GM12878 (cell line): ENCODE data around the gene EYS. TPM values are rescaled to one million over a fixed set of nuclear protein-coding genes. Genes with fewer than 3 reads are reported as not detected.
A peak's percentile ranks its signal among the peaks of the same experiment; 100 is the strongest.

Experiments
- ATAC-seq: fragments of 200-7000 bp; cut with Tn5 transposase; 3 replicates; pipeline ENCODE4 v1.9.1; 2020; ENCODE audit warnings: mild to moderate bottlenecking, moderate library complexity
- BruUV-seq: library from RNA; stranded (reverse); fragments of 400-500 nt; replicated peaks from 2 replicates; lab custom pipeline; 2021; lab: Mats Ljungman, UMichigan
- CTCF ChIA-PET: fragments of 300-600 bp; sonication (Branson Sonifier 250); formaldehyde crosslinking; extraction: SDS; loops from one replicate; lab custom pipeline; 2021; ENCODE audit warnings: inconsistent platforms; lab: Yijun Ruan, JAX
- POLR2A ChIA-PET: fragments of 350-600 bp; formaldehyde crosslinking; extraction: SDS; loops from one replicate; lab custom pipeline; 2021; ENCODE audit warnings: inconsistent platforms; lab: Charles Lee
- RAD21 ChIA-PET: fragments of 300-600 bp; sonication (Branson Sonifier 250); formaldehyde crosslinking; loops from one replicate; lab custom pipeline; 2023; ENCODE audit warnings: antibody characterized with exemption; ENCODE audit not compliant: unreplicated experiment; lab: Charles Lee
- SMC1A ChIA-PET: fragments of 300-600 bp; sonication (Branson Sonifier 250); formaldehyde crosslinking; loops from one replicate; lab custom pipeline; 2023; ENCODE audit not compliant: unreplicated experiment, uncharacterized antibody; lab: Charles Lee
- DNase-seq: peaks from one replicate; pipeline ENCODE4 v3.0.0-alpha.2; 2011; ENCODE audit warnings: low read depth, low spot score
- FAIRE-seq: peaks from 3 replicates; lab custom pipeline; 2011; peaks lifted over from hg19 to GRCh38; lab: Jason Lieb, UNC
- H2AFZ ChIP-seq: 2 replicates; pipeline ENCODE4 v1.6.0; 2011; ENCODE audit warnings: low read depth, low read length, control low read depth; ENCODE audit not compliant: control insufficient read depth
- H3K27ac ChIP-seq: 2 replicates; pipeline ENCODE4 v1.5.1; 2011; ENCODE audit warnings: control low read depth; ENCODE audit not compliant: control insufficient read depth, insufficient read depth
- H3K27me3 ChIP-seq, 2 experiments: replicated peaks in 1 of 2; 2 replicates each; pipeline versions ENCODE4 v1.6.0 to v1.6.1; 2011; ENCODE audit warnings: low read length in 1 of 2; ENCODE audit not compliant: control insufficient read depth in 2 of 2, insufficient read depth in 2 of 2
- H3K36me3 ChIP-seq, 2 experiments: 2 replicates each; pipeline ENCODE4 v1.5.1; 2011; ENCODE audit warnings: low read length in 1 of 2; ENCODE audit not compliant: control insufficient read depth in 2 of 2, insufficient read depth in 2 of 2
- H3K4me1 ChIP-seq: 2 replicates; pipeline ENCODE4 v1.6.1; 2011; ENCODE audit warnings: mild to moderate bottlenecking, low read length, moderate library complexity, mixed read lengths; ENCODE audit not compliant: control insufficient read depth, insufficient read depth
- H3K4me2 ChIP-seq: 2 replicates; pipeline ENCODE4 v1.6.0; 2011; ENCODE audit warnings: control low read depth; ENCODE audit not compliant: control insufficient read depth, insufficient read depth
- H3K4me3 ChIP-seq: fragments of 200-600 bp; sonication (generic); 2 replicates; pipeline ENCODE4 v1.5.1; 2016
- H3K79me2 ChIP-seq: 2 replicates; pipeline ENCODE4 v1.6.0; 2011; ENCODE audit warnings: low read length; ENCODE audit not compliant: control insufficient read depth, insufficient read depth
- H3K9ac ChIP-seq: 2 replicates; pipeline ENCODE4 v1.8.0; 2011; ENCODE audit warnings: low read length, control low read depth, mixed read lengths; ENCODE audit not compliant: control insufficient read depth, insufficient read depth
- H3K9me3 ChIP-seq: replicated peaks from 3 replicates; pipeline ENCODE4 v1.5.1; 2011; ENCODE audit warnings: mild to moderate bottlenecking, low read length; ENCODE audit not compliant: control insufficient read depth, insufficient read depth
- H4K20me1 ChIP-seq: 2 replicates; pipeline ENCODE4 v1.6.0; 2011; ENCODE audit not compliant: control insufficient read depth, insufficient read depth
- CBX3 ChIP-seq: fragments of 200-600 bp; sonication (generic); IDR thresholded peaks from 2 replicates; pipeline ENCODE4 v1.6.1; 2016; ENCODE audit warnings: low read depth, borderline replicate concordance
- EZH2 ChIP-seq: IDR thresholded peaks from 2 replicates; pipeline ENCODE4 v1.6.1; 2012; ENCODE audit warnings: low read depth, mild to moderate bottlenecking, control low read depth, inconsistent platforms, low read length, borderline replicate concordance; ENCODE audit not compliant: control insufficient read depth
- GABPA ChIP-seq: IDR thresholded peaks from 2 replicates; pipeline ENCODE4 v1.6.1; 2014; ENCODE audit warnings: antibody characterized with exemption, low read depth, mild to moderate bottlenecking, inconsistent platforms
- POLR2A ChIP-seq: IDR thresholded peaks from 2 replicates; pipeline ENCODE4 v1.6.1; 2011; ENCODE audit warnings: low read depth, mild to moderate bottlenecking, low read length
- PRDM15 ChIP-seq: fragments of 450-650 bp; formaldehyde crosslinking; IDR thresholded peaks from 2 replicates; pipeline ENCODE4 v1.4.0; 2020; ENCODE audit warnings: mild to moderate bottlenecking, moderate library complexity
- RUNX3 ChIP-seq: IDR thresholded peaks from 2 replicates; pipeline ENCODE4 v1.6.1; 2012; ENCODE audit warnings: low read length, inconsistent platforms
- WGBS: methylation state at CpG from one replicate; pipeline ENCODE4 v1.1.6; 2016; ENCODE audit warnings: low lambda C conversion rate; ENCODE audit not compliant: insufficient replicate concordance, insufficient coverage; ENCODE audit errors: missing lambda C conversion rate; 5-methylcytosine and 5-hydroxymethylcytosine counted together
- in situ Hi-C: fragments of 300-500 bp; cut with MboI; formaldehyde crosslinking; loops from 9 replicates; pipeline ENCODE4 v1.14.3; 2018; ENCODE audit warnings: mixed read lengths
- intact Hi-C: fragments of 100-400 bp; cut with micrococcal nuclease; formaldehyde crosslinking; loops from one replicate; pipeline ENCODE4 v1.14.2; 2022; ENCODE audit not compliant: unreplicated experiment
- polyA plus RNA-seq, 11 experiments: library from polyadenylated mRNA; depleted of rRNA in 4 of 11; unstranded in 6 of 11; stranded (reverse) in 5 of 11; fragments of >200 nt; fragmentation: Nextera tagmentation in 4 of 11; fragmentation: Illumina TruSeq in 1 of 11; extraction: Ambion mirVana in 4 of 11; extraction: Trizol in 1 of 11; gene quantifications; 1 replicate in 1 of 11; 2 replicates in 10 of 11; pipeline versions ENCODE4 v1.2.1 to v1.2.3, GENCODE V29; 2011 to 2016; ENCODE audit warnings: inconsistent platforms in 2 of 11, missing spikeins in 2 of 11, low read depth in 1 of 11
- total RNA-seq, 4 experiments: library from RNA; depleted of rRNA in 3 of 4; stranded (reverse); fragments of >200 nt in 3 of 4; fragmentation: Illumina TruSeq in 1 of 4; extraction: Trizol in 1 of 4; gene quantifications; 2 replicates each; pipeline versions ENCODE4 v1.2.1 to v1.2.3, GENCODE V29; 2013 to 2021
- TF ChIP-seq, protein P1 (sequence below): IDR thresholded peaks from 2 replicates; pipeline ENCODE4 v1.6.1; 2012; ENCODE audit warnings: low read length, inconsistent platforms
- TF ChIP-seq, protein P2 (sequence below): fragments of 450-650 bp; IDR thresholded peaks from 2 replicates; pipeline ENCODE4 v1.6.1; 2016; ENCODE audit warnings: mild to moderate bottlenecking

The EYS gene
- total and polyA plus RNA-seq, 10 of the 15 experiments (the other 5 are each of a cell fraction or from before 2014, with no cell fraction given) = under 0.01 to 0.14 (median 0.02) TPM; not detected in 1

DNA sequence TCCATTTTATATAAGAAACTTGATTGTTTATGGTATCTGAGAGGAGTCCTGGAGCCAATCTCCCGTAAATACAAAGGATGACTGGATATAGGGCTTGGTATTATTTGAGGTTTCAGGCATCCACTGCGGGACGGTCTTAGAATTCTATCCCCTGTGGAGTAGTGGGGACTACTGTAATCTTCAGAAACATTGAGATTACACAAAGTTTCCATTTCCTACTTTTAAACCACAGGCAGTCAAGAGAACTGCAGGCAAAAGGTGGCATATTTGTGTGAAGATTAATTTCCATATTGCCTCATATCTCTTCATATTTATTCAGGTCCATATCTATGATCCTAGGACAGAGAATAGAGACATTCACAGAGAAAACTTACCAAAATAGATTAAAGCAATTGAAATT lies 1485.2 kb downstream of the EYS start:
- H3K36me3 ChIP-seq = no peaks in the 10 kb centered on the region
- WGBS = 71% methylated on average over 3 of the region's 3 CpGs
- no peaks in the 10 kb centered on the region for H3K9me3 ChIP-seq
- ATAC-seq (peak; percentile 26; the same call in 2 of the 3 replicates), FAIRE-seq (no peak)
- no peaks in the 10 kb centered on the region for H4K20me1 ChIP-seq
- no peaks in the 10 kb centered on the region for H3K27me3 ChIP-seq
- intact Hi-C loops = no loop called here
- H3K4me3 ChIP-seq = no peak overlapping the region
- ChIA-PET POLR2A (no interaction called here), RAD21 (no interaction called here)
- no peak overlapping the region for H3K9ac ChIP-seq
- no peaks in the 10 kb centered on the region for H3K79me2 ChIP-seq
- BruUV-seq = no TSS peak
- H3K27ac ChIP-seq = no peak overlapping the region
- TF ChIP-seq RUNX3 = peak; percentile 23; the same call in 1 of the 2 replicates
- TF ChIP-seq, protein P1, sequence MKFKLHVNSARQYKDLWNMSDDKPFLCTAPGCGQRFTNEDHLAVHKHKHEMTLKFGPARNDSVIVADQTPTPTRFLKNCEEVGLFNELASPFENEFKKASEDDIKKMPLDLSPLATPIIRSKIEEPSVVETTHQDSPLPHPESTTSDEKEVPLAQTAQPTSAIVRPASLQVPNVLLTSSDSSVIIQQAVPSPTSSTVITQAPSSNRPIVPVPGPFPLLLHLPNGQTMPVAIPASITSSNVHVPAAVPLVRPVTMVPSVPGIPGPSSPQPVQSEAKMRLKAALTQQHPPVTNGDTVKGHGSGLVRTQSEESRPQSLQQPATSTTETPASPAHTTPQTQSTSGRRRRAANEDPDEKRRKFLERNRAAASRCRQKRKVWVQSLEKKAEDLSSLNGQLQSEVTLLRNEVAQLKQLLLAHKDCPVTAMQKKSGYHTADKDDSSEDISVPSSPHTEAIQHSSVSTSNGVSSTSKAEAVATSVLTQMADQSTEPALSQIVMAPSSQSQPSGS = no peak
- TF ChIP-seq, all 136 proteins: peak for 1
- no peak for DNase-seq
- Histone ChIP-seq H3K4me2 (no peak overlapping the region), H2AFZ (no peak overlapping the region), H3K4me1 (peaks cover 8% of the 10 kb centered on the region)
- ChIA-PET CTCF (no interaction called here), SMC1A (no interaction called here)
- in situ Hi-C loops = no loop called here

DNA sequence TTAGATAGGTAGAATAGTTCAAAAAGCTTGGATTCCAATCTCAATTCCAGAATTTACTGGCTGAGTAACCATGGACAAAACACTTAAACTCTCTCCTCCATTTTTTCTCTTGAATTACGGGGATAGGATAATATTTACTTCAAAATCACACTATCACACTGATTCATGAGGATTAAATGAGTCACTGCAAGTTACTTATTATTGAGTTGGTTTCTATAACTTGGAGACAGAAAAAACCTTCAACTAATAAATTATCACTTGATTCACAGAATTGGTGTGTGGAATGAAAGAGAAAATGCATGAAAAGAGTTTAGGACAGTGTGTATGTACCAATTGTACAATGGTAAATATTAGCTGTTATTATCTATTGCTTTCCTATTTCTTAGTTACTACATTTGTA lies 1486.2 kb downstream of the EYS start:
- 29% methylated on average over 1 of the region's 1 CpG for WGBS
- no peaks in the 10 kb centered on the region for H3K27me3 ChIP-seq
- H2AFZ ChIP-seq = no peak overlapping the region
- FAIRE-seq (no peak), DNase-seq (no peak), ATAC-seq (no peak)
- POLR2A ChIA-PET = no interaction called here
- H3K9ac ChIP-seq = no peak overlapping the region
- TF ChIP-seq PRDM15 = no peak
- no peak for TF ChIP-seq EZH2
- no peak for TF ChIP-seq GABPA
- TF ChIP-seq, protein P2, sequence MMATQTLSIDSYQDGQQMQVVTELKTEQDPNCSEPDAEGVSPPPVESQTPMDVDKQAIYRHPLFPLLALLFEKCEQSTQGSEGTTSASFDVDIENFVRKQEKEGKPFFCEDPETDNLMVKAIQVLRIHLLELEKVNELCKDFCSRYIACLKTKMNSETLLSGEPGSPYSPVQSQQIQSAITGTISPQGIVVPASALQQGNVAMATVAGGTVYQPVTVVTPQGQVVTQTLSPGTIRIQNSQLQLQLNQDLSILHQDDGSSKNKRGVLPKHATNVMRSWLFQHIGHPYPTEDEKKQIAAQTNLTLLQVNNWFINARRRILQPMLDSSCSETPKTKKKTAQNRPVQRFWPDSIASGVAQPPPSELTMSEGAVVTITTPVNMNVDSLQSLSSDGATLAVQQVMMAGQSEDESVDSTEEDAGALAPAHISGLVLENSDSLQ = no peak
- TF ChIP-seq CBX3 = no peak
- TF ChIP-seq POLR2A = no peak
- CTCF ChIA-PET = no interaction called here
- no peaks in the 10 kb centered on the region for H3K36me3 ChIP-seq
- H3K9me3 ChIP-seq = no peaks in the 10 kb centered on the region
- H3K4me3 ChIP-seq = no peak overlapping the region
- H3K4me1 ChIP-seq = peaks cover 8% of the 10 kb centered on the region
- no peaks in the 10 kb centered on the region for H3K79me2 ChIP-seq
- H3K4me2 ChIP-seq = no peak overlapping the region
- BruUV-seq = no TSS peak
- H4K20me1 ChIP-seq = no peaks in the 10 kb centered on the region
- no peak overlapping the region for H3K27ac ChIP-seq
- RAD21 ChIA-PET = no interaction called here
- SMC1A ChIA-PET = interaction anchor here (0.7 kb wide), 1 partner anchor 36 kb away, joined by 3 read pairs; no protein-coding TSS in a partner anchor
- intact Hi-C loops (no loop called here), in situ Hi-C loops (no loop called here)
